Measurements from ENCODE around the gene TSSK2. TPM values are rescaled to one million over a fixed set of nuclear protein-coding genes. Genes with fewer than 3 reads are reported as not detected.
A peak's percentile ranks its signal among the peaks of the same experiment; 100 is the strongest.

The TSSK2 gene
- total RNA-seq, 1 donor from 2014 or later = not detected

GRCh38 chr22:19105456-19105855, 25.7 kb upstream of the TSSK2 start:
- no peak for TF ChIP-seq CTCF (IDR thresholded peaks at IDR 0.05; ENCODE audit: insufficient read depth, low read length, poor library complexity, severe bottlenecking)
- H3K27me3 ChIP-seq (ENCODE audit: control insufficient read depth, insufficient read depth, low read length) = no peaks in the 10 kb centered on the region

GRCh38 chr22:19105867-19106802, 25.0 kb upstream of the TSSK2 start:
- Histone ChIP-seq H3K36me3 (ENCODE audit: control insufficient read depth, insufficient read depth, low read length) (no peaks in the 10 kb centered on the region), H3K4me3 (ENCODE audit: low read depth, low read length) (no peak overlapping the region), H3K27me3 (ENCODE audit: control insufficient read depth, insufficient read depth, low read length) (no peaks in the 10 kb centered on the region)
- no peak for DNase-seq (ENCODE audit: low read depth)
- peak; percentile 18 for TF ChIP-seq CTCF (IDR thresholded peaks at IDR 0.05; ENCODE audit: insufficient read depth, low read length, poor library complexity, severe bottlenecking)

More at GRCh38 chr22:19105456-19105855, 25.7 kb upstream of the TSSK2 start:
- Histone ChIP-seq H3K4me3 (ENCODE audit: low read depth, low read length) (no peak overlapping the region), H3K36me3 (ENCODE audit: control insufficient read depth, insufficient read depth, low read length) (no peaks in the 10 kb centered on the region)
- no peak for DNase-seq (ENCODE audit: low read depth)

GRCh38 chr22:19106886-19107729, 24.0 kb upstream of the TSSK2 start:
- H3K36me3 ChIP-seq (ENCODE audit: control insufficient read depth, insufficient read depth, low read length) = no peaks in the 10 kb centered on the region
- no peaks in the 10 kb centered on the region for H3K27me3 ChIP-seq (ENCODE audit: control insufficient read depth, insufficient read depth, low read length)
- H3K4me3 ChIP-seq (ENCODE audit: low read depth, low read length) = no peak overlapping the region
- no peak for DNase-seq (ENCODE audit: low read depth)
- TF ChIP-seq CTCF (IDR thresholded peaks at IDR 0.05; ENCODE audit: insufficient read depth, low read length, poor library complexity, severe bottlenecking) = no peak

- TF ChIP-seq CTCF (IDR thresholded peaks at IDR 0.05; ENCODE audit: insufficient read depth, low read length, poor library complexity, severe bottlenecking) = no peak
- no peaks in the 10 kb centered on the region for H3K36me3 ChIP-seq (ENCODE audit: control insufficient read depth, insufficient read depth, low read length)
- no peak for DNase-seq (ENCODE audit: low read depth)
- no peak overlapping the region for H3K4me3 ChIP-seq (ENCODE audit: low read depth, low read length)
- H3K27me3 ChIP-seq (ENCODE audit: control insufficient read depth, insufficient read depth, low read length) = no peaks in the 10 kb centered on the region
These were observed 23.4 kb upstream of the TSSK2 start for GRCh38 chr22:19107730-19108074.

- H3K27me3 ChIP-seq (ENCODE audit: control insufficient read depth, insufficient read depth, low read length) = no peaks in the 10 kb centered on the region
- H3K36me3 ChIP-seq (ENCODE audit: control insufficient read depth, insufficient read depth, low read length) = no peaks in the 10 kb centered on the region
- no peak overlapping the region for H3K4me3 ChIP-seq (ENCODE audit: low read depth, low read length)
- DNase-seq (ENCODE audit: low read depth) = no peak
- no peak for TF ChIP-seq CTCF (IDR thresholded peaks at IDR 0.05; ENCODE audit: insufficient read depth, low read length, poor library complexity, severe bottlenecking)
These were observed 22.3 kb upstream of the TSSK2 start for GRCh38 chr22:19108807-19109197.
